HG03025 (cell line): ENCODE results near the gene HAGH.
"Not testable (repeated sequence)": the region's sequence is repeated elsewhere in the genome, so short reads cannot be mapped to it uniquely, and the experiment has no call there.

Experiments
- ATAC-seq: cut with Tn5 transposase; IDR thresholded peaks from one replicate; pipeline ENCODE4 v1.9.1; 2021; ENCODE audit warnings: mild to moderate bottlenecking, moderate library complexity; ENCODE audit not compliant: unreplicated experiment, low FRiP score

Gene HAGH

GRCh38 chr16:1826691-1827573 lies at the start of gene HAGH, which contains the start of gene FAHD1:
Gene HAGH, minus strand, starts transcription at chr16:1826825. Its CDS starts 38 bp downstream, at chr16:1826787.
Gene FAHD1, plus strand, starts transcription at chr16:1827206. Its CDS starts 33 bp downstream, at chr16:1827239.
- peak; percentile 79 for ATAC-seq

- ATAC-seq: not testable (repeated sequence)
Observed at GRCh38 chr16:1876066-1876465, 49.4 kb upstream of the HAGH start.

- ATAC-seq: no peak
Observed at GRCh38 chr16:1874854-1875253, 48.2 kb upstream of the HAGH start.

GRCh38 chr16:1871974-1872635 lies 45.5 kb upstream of the HAGH start, which contains the start of gene MEIOB:
Gene MEIOB, minus strand, starts transcription at chr16:1872164. Its CDS starts 3,989 bp downstream, at chr16:1868175.
- ATAC-seq: no peak

GRCh38 chr16:1870365-1871082 lies 43.9 kb upstream of the HAGH start:
- no peak for ATAC-seq

GRCh38 chr16:1865902-1866690 lies 39.5 kb upstream of the HAGH start:
- ATAC-seq: no peak

GRCh38 chr16:1863681-1864460 lies 37.2 kb upstream of the HAGH start:
- ATAC-seq: no peak

- ATAC-seq: no peak
Observed at GRCh38 chr16:1862394-1862793, 35.8 kb upstream of the HAGH start.

GRCh38 chr16:1861730-1862129 lies 35.1 kb upstream of the HAGH start:
- ATAC-seq: no peak

- ATAC-seq: no peak
Observed at GRCh38 chr16:1859650-1860049, 33.0 kb upstream of the HAGH start.

GRCh38 chr16:1858189-1858865 lies 31.7 kb upstream of the HAGH start:
- no peak for ATAC-seq

- ATAC-seq: no peak
Observed at GRCh38 chr16:1857433-1858097, 30.9 kb upstream of the HAGH start.

GRCh38 chr16:1851793-1852192 lies 25.2 kb upstream of the HAGH start:
- ATAC-seq: no peak

GRCh38 chr16:1850981-1851380 lies 24.4 kb upstream of the HAGH start:
- ATAC-seq: no peak

GRCh38 chr16:1846416-1846815 lies 19.8 kb upstream of the HAGH start:
- ATAC-seq: no peak

GRCh38 chr16:1845985-1846384 lies 19.4 kb upstream of the HAGH start:
- ATAC-seq: no peak

- ATAC-seq: no peak
Observed at GRCh38 chr16:1839554-1839953, 12.9 kb upstream of the HAGH start.

GRCh38 chr16:1834096-1834495 lies 7.5 kb upstream of the HAGH start:
- ATAC-seq: no peak
